HG03457 (cell line): ENCODE data around the gene ELK1.
"Not testable (repeated sequence)": the region's sequence is repeated elsewhere in the genome, so short reads cannot be mapped to it uniquely, and the experiment has no call there.

Experiments used
- ATAC-seq: cut with Tn5 transposase; IDR thresholded peaks from one replicate; pipeline ENCODE4 v1.9.1; 2021; ENCODE audit warnings: moderate number of reproducible peaks; ENCODE audit not compliant: unreplicated experiment

The ELK1 gene

DNA sequence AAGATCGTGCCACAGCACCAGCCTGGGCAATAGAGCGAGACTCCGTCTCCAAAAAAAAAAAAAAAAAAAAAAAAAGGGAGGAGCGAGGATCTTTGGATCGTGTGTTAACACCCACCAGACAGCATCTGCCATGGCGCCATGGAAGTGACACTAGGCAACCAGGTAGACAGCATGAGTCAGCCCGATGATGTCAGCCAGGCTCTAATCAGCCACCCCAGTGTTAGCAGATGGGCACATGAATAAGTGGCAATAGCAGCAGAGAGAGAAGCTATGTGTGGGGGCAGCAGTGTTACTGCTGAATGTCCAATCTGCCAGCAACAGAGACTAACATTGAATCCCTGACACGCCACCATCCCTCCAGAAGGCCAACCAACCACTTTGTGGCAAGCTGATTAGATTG lies 37.3 kb downstream of the ELK1 start:
- ATAC-seq = no peak

DNA sequence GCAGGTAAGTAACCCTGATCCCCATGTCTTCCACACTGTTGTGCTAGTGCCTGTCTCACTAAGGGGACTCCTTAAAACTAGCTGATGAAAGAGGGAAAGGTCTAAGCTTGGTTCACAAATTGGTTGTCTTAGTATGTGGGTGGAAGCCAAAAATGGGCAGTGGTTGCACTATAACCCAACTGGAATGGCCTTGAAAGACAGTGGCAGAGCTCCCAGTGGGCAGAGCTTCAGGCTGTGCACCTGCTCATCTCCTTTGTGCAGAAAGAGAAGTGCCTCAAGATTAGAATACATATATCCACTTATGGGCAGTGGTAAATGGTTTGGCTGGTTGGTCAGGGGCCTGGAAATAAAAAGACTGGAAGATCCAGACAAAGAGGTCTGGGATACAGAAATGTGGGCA lies 37.9 kb downstream of the ELK1 start:
- no peak for ATAC-seq

DNA sequence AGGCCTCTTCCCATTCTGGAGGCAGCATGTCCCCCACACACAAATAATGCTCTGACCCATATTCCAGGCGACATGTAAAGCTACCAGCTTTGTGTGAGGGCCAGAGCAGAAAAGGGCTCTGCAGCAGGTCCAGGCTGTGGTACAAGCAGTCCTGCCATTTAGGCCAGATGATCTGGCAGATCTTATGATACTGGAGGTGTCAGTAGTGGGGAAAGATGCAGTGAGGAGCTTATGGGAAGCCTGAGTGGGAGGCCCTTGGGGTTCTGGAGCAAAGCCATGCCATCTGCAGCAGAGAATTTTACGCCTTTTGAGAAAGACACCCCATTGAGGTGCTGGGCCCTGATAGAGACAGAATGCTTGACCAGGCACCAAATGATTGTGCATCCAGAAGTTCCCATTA lies 38.4 kb downstream of the ELK1 start:
- ATAC-seq = no peak

- ATAC-seq = no peak
Measured at GRCh38 chrX:47611489-47611888, 38.9 kb downstream of the ELK1 start.

DNA sequence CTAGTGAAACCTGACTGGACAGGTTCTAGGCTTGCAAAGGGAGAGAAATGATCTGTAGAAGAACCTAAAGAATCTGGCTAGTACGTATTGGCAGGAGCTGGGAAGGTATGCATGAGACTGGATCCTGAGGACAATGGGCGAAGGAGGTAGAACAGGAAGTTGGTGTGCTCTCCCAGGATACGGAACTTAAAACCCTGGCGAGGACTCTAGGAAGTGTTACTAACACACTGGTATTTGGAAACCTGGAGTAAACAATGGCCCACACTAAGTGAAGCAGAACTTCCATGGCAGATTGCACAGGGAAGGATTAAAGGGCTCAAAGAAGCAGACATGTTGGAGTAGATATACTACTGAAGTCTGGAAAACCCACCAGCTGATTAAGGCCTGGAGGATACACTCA lies 39.9 kb downstream of the ELK1 start:
- ATAC-seq = no peak

- no peak for ATAC-seq
Measured at GRCh38 chrX:47608130-47608810, 42.1 kb downstream of the ELK1 start.

GRCh38 chrX:47607091-47607490 lies 43.3 kb downstream of the ELK1 start:
- ATAC-seq = no peak

DNA sequence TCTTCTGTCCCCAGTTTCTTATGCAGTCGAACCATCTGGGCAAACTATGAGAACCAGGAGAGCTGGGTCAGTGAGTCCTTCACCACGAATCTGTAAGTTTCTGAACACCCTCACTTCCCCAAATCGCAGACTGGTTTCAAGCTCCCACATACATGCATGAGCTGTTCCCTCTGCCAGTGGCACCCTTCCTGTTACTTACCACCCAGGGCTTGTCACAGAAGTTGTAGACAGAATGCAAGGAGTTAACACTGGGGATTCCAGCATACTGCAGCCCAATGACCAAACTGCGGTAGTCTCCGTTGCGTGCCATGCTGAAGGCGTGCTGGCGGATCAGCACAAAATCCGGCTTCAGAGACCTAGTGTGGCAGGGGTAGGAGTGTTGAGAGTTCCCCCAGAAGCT lies 45.3 kb downstream of the ELK1 start:
- no peak for ATAC-seq

GRCh38 chrX:47603125-47603524 lies 47.2 kb downstream of the ELK1 start:
- not testable (repeated sequence) for ATAC-seq

- ATAC-seq = no peak
Measured at GRCh38 chrX:47597222-47597621, 53.1 kb downstream of the ELK1 start.

- no peak for ATAC-seq
Measured at GRCh38 chrX:47596256-47596655, 54.1 kb downstream of the ELK1 start.

GRCh38 chrX:47595716-47596251 lies 54.6 kb downstream of the ELK1 start:
- ATAC-seq = no peak

DNA sequence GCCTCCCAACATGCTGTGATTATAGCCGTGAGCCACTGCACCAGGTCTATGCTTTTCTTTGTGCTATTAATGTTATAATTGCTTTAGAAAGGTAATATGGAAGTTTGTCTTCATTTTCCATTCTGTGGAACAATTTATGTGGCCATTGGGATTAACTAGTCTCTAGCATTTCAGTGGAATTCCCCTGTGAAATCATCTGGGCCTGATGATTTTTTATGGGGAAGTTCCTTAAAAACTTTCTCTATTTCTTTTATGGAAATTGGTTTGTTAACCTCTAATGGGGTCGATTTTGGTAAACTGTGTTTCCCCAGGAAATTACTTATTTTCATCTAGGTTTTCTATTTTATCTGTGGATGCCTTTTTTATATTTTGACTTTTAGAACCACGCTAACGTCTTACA lies 56.8 kb downstream of the ELK1 start:
- no peak for ATAC-seq

DNA sequence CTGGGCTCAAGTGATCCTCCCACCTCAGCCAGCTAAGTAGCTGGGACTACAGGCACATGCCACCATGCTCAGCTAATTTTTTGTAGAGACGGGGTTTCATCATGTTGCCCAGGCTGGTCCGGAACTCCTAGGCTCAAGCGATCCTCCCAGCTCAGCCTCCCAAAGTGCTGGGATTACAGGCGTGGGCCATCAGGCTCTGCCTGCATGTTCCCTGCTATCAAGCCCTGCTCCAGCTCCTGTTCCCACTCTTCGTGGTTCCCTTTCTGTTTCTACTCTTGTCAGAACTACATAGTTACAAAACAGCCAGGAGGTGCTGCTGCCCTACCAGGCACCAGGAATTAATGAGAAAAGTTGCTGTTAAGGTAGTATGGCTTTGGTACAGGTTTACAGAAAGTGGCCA lies 59.4 kb downstream of the ELK1 start:
- no peak for ATAC-seq

GRCh38 chrX:47587906-47588735 lies 62.2 kb downstream of the ELK1 start:
- no peak for ATAC-seq

DNA sequence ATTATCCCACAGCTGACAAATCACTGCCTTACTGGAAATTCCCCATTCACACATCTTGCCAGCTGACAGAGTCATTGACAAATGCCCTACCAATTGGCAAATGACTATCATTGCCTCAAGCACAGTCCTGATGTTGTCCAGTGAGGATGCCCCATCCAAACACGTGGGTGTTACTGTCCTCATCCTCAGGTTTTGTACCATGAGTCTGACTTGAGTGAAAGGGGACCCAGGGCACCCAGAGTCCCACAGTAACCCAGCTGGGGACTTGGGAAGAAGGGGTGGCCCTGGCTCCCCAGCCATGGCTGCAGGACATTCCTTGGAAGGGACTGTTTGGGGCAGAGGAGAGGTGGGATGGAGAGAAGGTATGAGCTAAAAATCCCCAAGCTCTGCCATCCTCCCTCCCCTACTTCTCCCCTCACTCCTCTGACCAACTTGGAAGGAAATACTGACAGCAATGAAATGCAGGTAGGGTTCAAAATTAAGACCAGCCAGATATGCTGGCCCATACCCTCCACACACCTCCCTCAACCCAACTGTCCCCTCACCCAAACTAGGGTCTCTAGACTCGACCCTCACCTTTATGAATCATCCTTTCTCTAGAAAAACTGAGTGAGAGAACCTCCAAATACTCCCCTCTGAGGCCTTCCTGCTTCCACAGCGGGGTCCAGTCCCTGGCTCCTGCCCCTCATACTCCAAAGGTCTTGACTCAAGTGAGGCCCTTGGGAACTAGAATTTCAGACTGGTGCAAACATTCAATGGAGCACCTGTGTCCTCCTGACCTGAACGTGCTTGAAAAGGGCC lies 63.1 kb downstream of the ELK1 start:
- ATAC-seq = no peak

DNA sequence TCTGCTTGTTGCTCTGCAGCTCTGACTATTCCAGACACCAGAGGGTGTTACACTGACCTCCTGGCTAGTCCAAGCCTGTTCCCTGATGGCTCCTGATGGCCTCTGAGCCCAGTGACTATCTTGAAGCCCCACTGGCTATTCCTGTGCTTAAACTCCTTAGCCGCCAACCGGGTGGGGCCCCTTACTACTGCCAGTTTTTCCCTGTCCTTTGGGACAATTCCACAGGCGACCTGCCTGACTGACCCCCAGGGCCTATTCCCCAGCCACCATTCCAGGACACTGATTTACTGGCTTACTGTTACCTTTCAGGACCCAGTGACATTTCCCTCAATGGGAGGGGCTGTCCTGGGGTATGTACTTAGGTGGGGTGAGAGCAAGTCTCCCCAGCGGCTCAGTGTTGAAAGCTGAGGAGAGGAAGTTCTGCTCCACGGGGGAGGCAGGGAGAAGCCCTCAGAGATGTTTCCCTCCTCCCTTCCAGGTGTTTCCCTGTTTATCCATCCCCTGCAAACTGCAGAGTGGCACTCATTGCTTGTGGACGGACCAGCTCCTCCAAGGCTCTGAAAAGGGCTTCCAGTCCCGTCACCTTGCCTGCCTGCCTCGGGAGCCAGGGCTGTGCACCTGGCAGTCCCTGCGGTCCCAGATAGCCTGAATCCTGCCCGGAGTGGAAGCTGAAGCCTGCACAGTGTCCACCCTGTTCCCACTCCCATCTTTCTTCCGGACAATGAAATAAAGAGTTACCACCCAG lies 64.1 kb downstream of the ELK1 start:
- no peak for ATAC-seq
